SKM-1 (cell line): ENCODE measurements around the gene ZNF710.
"Not testable (repeated sequence)": the region's sequence is repeated elsewhere in the genome, so short reads cannot be mapped to it uniquely, and the experiment has no call there.

ENCODE experiments used
- DNase-seq: peaks from one replicate; lab custom pipeline; 2025; ENCODE audit not compliant: unreplicated experiment; lab: John Stamatoyannopoulos, UW

ZNF710 gene

GRCh38 chr15:90101130-90101968 is 100.2 kb downstream of the ZNF710 start:
- DNase-seq = peak; percentile 17

DNA sequence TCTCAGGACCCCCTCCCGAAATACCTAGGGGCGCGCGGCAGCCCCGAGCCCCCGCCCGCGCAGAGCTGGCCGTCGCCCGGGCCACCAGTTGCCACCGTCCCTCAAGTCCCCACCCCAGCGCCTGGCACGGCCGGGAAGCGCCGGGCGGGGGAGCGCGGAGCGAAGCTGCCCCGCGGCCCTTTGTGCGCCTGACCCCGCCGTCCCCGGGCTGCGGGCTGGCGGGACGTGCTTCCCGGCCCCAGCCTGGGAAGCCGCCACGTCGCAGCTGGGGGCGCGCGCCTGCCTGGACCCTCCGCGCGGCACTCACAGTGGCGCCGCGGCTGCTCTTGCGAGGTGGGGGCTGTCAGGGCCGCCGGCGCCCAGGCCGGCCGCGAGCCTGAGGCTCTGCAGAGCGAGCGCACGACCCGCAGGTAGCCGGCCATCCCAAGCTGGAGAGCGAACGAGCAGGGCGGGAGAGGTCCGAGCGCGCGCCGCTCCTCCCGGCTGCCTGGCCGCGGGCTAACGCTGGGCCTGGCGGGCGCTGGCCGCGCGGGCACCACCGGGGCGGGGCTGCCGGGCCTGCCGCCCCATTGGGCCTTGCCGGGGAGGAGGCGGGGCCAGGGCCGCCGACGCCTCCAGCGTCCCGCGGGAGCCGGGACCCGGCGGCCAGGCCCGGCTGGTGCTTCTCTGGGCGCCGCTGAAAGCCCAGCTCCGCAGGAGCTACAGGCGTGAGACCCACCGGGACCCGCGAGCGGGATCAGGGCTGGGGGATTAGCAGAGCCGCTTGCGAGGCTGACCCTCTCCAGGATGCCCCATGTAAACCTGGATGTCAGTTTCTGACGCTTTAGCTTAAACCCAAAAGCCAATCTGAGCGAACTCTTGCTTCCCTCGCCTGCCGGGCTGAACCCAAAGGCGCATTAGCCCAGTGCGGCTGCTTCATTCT is 101.1 kb downstream of the ZNF710 start, which contains the start of gene IDH2:
IDH2 (minus strand) TSS at position 500 of the 922 bp plus-strand sequence; CDS start at position 422, 78 bp downstream.
- DNase-seq = peak; percentile 44

GRCh38 chr15:90103701-90104329 is 102.7 kb downstream of the ZNF710 start:
- no peak for DNase-seq

DNA sequence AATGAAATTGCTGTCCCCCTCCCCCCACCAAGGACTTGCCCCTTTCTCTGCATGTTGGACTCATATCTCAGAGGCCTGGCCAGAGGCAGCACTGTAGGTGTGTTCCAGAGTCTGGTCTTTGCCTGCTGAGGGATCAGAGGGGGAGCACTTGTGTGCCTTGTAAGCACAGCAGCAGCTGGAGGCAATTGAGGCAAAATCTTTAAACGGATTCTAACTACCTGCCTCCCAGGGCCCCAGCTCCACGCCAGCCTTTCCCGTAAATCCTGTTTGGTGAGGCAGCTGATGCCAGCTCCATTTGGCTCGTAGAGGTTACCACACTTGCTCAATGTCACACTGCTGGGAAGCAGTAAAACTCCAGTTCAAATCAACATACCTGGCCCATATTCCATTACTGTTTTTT is 103.4 kb downstream of the ZNF710 start:
- DNase-seq = no peak

- no peak for DNase-seq
Measured at GRCh38 chr15:90105521-90105920, 104.4 kb downstream of the ZNF710 start.

DNA sequence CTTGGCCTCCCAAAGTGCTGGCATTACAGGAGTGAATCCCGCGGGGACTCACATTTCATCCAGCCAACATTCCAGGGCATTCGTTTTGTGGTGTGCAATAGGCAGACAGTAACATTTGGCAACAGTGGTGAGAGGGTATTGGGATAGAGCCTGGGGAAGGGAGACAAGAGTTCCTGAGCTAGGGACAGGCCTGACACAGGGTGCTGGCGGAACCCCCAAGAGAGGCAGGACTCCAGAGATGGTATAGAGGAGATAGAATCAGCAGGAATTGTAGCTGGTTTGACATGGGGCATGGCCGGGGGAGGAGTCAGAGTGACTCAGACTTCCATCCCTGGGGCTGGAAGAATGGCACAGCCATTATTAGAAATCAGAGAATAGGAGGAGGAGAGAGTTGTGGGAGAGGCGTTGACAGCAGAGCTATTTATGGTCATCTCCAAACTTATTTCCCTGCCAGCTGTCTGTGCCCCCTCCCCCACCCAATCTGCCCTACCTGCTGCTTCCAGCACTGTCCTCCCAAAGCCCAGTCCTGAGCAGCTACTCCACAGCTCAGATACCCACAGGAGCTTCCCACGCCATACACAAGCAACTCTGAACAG is 105.5 kb downstream of the ZNF710 start:
- no peak for DNase-seq

DNA sequence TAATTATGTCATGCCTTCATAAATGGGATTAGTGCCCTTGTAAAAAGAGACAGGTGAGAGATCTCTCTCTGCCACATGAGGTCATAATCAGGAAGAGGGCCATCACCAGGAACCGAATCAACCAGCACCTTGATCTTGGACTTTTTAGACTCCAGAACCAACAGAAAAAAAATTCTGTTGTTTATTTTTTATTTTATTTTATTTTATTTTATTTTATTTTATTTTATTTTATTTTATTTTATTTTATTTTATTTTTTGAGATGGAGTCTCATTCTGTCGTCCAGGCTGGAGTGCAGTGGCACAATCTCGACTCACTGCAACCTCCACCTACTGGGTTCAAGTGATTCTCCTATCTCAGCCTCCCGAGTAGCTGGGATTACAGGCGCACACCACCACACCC is 106.9 kb downstream of the ZNF710 start:
- DNase-seq = not testable (repeated sequence)

- DNase-seq = not testable (repeated sequence)
Measured at GRCh38 chr15:90109163-90109751, 108.1 kb downstream of the ZNF710 start.

DNA sequence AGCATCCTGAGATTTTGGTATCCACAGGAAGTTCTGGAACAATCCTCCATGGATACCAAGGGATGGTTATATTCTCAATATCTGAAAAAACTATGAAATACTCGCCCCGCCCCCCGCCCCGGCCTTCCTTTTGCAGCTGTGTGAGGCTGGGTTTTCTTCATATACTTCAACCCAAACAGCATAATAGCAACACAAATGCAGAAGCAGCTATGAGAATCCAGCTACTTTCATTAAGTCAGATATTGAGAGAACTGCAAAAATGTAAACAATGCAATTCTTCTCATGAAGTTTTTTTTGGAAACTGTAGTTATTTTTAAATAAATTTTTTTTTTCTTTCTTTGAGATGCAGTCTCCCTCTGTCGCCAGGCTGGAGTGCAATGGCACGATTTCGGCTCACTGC is 112.0 kb downstream of the ZNF710 start:
- DNase-seq = no peak

DNA sequence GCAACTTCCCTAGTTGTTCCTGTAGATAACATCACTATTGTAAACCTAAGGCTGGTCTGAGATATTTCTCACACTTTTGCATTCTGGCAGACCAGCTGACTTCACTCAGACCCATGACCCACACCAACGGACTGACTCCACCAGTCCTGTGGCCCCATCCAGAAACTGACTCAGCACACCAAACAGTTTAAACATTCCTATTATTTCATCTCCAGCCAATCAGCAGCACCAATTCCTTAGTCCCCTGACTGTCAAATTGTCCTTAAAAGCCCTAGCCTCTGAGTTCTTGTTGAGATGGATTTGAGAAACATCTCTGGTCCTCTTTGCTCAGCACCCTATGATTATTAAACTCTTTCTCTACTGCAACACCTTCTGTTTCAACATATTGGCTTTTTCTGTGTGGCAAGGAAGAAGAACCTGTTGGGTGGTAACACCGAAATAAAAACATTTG is 113.4 kb downstream of the ZNF710 start:
- no peak for DNase-seq

- DNase-seq = no peak
Measured at GRCh38 chr15:90115783-90116182, 114.7 kb downstream of the ZNF710 start.

GRCh38 chr15:90119367-90119766 is 118.2 kb downstream of the ZNF710 start:
- DNase-seq = no peak

DNA sequence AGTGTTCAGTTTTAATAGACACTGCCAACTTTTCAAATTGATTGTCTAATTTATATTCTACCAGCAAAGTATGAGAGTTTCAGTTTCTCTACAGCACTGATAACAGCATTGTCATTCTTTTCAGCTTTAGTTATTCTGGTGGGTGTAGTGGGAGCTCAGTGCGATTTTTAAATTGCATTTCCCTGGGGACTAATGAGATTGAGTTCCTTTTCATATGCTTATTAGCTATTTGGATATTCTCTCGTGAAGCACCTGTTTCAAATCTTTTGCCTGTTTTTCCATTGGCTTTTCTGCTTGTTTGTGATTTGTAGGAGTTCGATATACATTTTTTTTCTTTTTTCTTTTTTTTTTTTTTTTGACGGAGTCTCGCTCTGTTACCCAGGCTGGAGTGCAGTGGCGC is 120.0 kb downstream of the ZNF710 start:
- DNase-seq = no peak

- no peak for DNase-seq
Measured at GRCh38 chr15:90124507-90124906, 123.4 kb downstream of the ZNF710 start.

DNA sequence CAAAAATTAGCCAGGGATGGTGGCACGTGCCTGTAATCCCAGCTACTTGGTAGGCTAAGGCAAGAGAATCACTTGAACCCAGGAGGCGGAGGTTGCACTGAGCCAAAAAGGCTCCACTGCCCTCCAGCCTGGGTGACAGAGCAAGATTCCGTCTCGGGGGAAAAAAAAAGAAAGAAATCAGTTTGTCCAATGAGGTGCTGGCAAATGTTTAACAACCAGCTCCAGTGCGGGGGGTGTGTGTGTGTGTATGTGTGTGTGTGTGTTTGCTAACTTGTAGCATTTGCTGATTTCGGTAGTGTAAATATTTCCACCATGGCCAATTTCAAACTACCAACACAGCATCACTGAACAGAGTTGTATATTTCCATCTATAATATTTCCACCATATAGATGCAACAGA is 124.9 kb downstream of the ZNF710 start:
- no peak for DNase-seq

GRCh38 chr15:90126596-90127435 is 125.7 kb downstream of the ZNF710 start:
- DNase-seq = no peak

- no peak for DNase-seq
Measured at GRCh38 chr15:90130291-90130690, 129.2 kb downstream of the ZNF710 start.
